ENCODE measurements around the gene SNAI1. TPM values are rescaled to one million over a fixed set of nuclear protein-coding genes. Genes with fewer than 3 reads are reported as not detected.

The SNAI1 gene
- total and polyA plus RNA-seq, 2 of the 4 experiments (the other 2 are of a cell fraction) = 0.54 to 13.7 TPM

DNA sequence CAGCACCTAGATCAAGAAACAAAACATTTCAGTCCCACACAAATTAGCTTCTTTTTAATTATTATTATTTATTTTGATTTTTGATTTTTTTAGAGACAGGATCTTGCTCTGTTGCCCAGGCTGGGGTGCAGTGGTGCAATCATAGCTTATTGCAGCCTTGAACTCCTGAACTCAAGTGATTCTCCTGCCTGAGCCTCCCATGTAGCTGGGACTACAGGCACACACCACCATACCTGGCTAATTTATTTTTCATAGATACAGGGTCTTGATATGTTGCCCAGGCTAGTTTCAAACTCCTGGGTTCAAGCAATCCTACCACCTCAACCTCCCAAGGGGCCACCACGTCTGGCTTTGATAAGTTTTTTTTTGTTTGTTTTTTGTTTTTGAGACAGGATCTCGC is 24.6 kb downstream of the SNAI1 start:
- ATAC-seq (ENCODE audit: low read depth) = no peak
- no peak overlapping the region for H3K56ac ChIP-seq (ENCODE audit: extremely low read depth, insufficient read depth, low read length)
- no peaks in the 10 kb centered on the region for H3K36me3 ChIP-seq (ENCODE audit: control insufficient read depth, insufficient read depth, low read length)
- TF ChIP-seq CEBPB (IDR thresholded peaks at IDR 0.05; ENCODE audit: low read depth, low read length) (no peak), CHD1 (IDR thresholded peaks at IDR 0.05; ENCODE audit: low read depth, low read length) (no peak), POLR2A (IDR thresholded peaks at IDR 0.05; ENCODE audit: low read depth, low read length) (no peak), MAZ (IDR thresholded peaks at IDR 0.05; ENCODE audit: borderline replicate concordance, low read depth, low read length) (no peak), RCOR1 (IDR thresholded peaks at IDR 0.05; ENCODE audit: insufficient replicate concordance, low read length) (no peak), MAFK (IDR thresholded peaks at IDR 0.05; ENCODE audit: low read depth, low read length) (no peak)
- TF ChIP-seq, protein P1, sequence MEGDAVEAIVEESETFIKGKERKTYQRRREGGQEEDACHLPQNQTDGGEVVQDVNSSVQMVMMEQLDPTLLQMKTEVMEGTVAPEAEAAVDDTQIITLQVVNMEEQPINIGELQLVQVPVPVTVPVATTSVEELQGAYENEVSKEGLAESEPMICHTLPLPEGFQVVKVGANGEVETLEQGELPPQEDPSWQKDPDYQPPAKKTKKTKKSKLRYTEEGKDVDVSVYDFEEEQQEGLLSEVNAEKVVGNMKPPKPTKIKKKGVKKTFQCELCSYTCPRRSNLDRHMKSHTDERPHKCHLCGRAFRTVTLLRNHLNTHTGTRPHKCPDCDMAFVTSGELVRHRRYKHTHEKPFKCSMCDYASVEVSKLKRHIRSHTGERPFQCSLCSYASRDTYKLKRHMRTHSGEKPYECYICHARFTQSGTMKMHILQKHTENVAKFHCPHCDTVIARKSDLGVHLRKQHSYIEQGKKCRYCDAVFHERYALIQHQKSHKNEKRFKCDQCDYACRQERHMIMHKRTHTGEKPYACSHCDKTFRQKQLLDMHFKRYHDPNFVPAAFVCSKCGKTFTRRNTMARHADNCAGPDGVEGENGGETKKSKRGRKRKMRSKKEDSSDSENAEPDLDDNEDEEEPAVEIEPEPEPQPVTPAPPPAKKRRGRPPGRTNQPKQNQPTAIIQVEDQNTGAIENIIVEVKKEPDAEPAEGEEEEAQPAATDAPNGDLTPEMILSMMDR (conservative IDR thresholded peaks at IDR 0.05; ENCODE audit: low read depth, low read length) = no peak
- TF ChIP-seq, protein P2, sequence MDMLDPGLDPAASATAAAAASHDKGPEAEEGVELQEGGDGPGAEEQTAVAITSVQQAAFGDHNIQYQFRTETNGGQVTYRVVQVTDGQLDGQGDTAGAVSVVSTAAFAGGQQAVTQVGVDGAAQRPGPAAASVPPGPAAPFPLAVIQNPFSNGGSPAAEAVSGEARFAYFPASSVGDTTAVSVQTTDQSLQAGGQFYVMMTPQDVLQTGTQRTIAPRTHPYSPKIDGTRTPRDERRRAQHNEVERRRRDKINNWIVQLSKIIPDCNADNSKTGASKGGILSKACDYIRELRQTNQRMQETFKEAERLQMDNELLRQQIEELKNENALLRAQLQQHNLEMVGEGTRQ (IDR thresholded peaks at IDR 0.05; ENCODE audit: low read depth, low read length) = no peak
- TF ChIP-seq, protein P3, sequence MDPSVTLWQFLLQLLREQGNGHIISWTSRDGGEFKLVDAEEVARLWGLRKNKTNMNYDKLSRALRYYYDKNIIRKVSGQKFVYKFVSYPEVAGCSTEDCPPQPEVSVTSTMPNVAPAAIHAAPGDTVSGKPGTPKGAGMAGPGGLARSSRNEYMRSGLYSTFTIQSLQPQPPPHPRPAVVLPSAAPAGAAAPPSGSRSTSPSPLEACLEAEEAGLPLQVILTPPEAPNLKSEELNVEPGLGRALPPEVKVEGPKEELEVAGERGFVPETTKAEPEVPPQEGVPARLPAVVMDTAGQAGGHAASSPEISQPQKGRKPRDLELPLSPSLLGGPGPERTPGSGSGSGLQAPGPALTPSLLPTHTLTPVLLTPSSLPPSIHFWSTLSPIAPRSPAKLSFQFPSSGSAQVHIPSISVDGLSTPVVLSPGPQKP (IDR thresholded peaks at IDR 0.05; ENCODE audit: borderline replicate concordance, low read depth, low read length) = no peak
- H3K18ac ChIP-seq (ENCODE audit: low read depth, low read length) = no peak overlapping the region
- CTCF ChIA-PET = no interaction called here
- dilution Hi-C loops (cut with HindIII; ENCODE audit: low sequenced_read_pairs, unreplicated experiment) = no loop called here
- H2AK5ac ChIP-seq (ENCODE audit: low read depth, low read length) = no peak overlapping the region
- H2BK5ac ChIP-seq (ENCODE audit: low read depth, low read length, poor library complexity, severe bottlenecking) = no peak overlapping the region
- H2BK20ac ChIP-seq (ENCODE audit: low read depth, low read length) = no peak overlapping the region
- in situ Hi-C loops (cut with MboI; ENCODE audit: low sequenced_read_pairs) = no loop called here
- no peak overlapping the region for H3K27ac ChIP-seq (ENCODE audit: insufficient read depth, low read length)
- POLR2A ChIA-PET (ENCODE audit: unreplicated experiment) = interaction anchor here (1.1 kb wide), 1 partner anchor 21 kb away, joined by 3 read pairs; no protein-coding TSS in a partner anchor
- peaks cover 3% of the 10 kb centered on the region; the same call in 1 of the 2 replicates for H3K9me1 ChIP-seq (ENCODE audit: insufficient read depth, low read length)
- H3K27me3 ChIP-seq (ENCODE audit: control insufficient read depth, insufficient read depth, low read length) = no peaks in the 10 kb centered on the region; the same call in 1 of the 2 replicates
- no peak overlapping the region for H3K14ac ChIP-seq (replicated peaks; ENCODE audit: low read depth, low read length)
- H2AK9ac ChIP-seq (replicated peaks; ENCODE audit: low read depth, low read length, poor library complexity) = no peak overlapping the region
- H4K91ac ChIP-seq (ENCODE audit: insufficient read depth, low read depth, low read length) = no peak overlapping the region
- intact Hi-C loops (cut with micrococcal nuclease) = no loop called here
- no peak overlapping the region for H4K8ac ChIP-seq (ENCODE audit: low read depth in 2 of 2, low read length in 2 of 2)
- H3K9me3 ChIP-seq (ENCODE audit: control insufficient read depth, insufficient read depth, low read length) = no peaks in the 10 kb centered on the region
- H4K20me1 ChIP-seq (ENCODE audit: insufficient read depth, low read length) = no peaks in the 10 kb centered on the region
- no peak overlapping the region for H3K4ac ChIP-seq (ENCODE audit: low read depth, low read length)
- H2BK120ac ChIP-seq (ENCODE audit: low read depth, low read length) = no peak overlapping the region
- BruUV-seq (replicated peaks) = no TSS peak
- no peak overlapping the region for H2BK15ac ChIP-seq (ENCODE audit: low read depth, low read length)
- no peak overlapping the region for H4K5ac ChIP-seq (ENCODE audit: low read depth, low read length)
- no peaks in the 10 kb centered on the region for H3K4me1 ChIP-seq (ENCODE audit: control insufficient read depth, insufficient read depth, low read length)
- H2AFZ ChIP-seq (replicated peaks; ENCODE audit: low read length, poor library complexity) = no peak overlapping the region
- H3K4me2 ChIP-seq (ENCODE audit: low read depth, low read length) = no peak overlapping the region
- no peaks in the 10 kb centered on the region for H3K79me1 ChIP-seq (ENCODE audit: low read depth in 1 of 2, low read length in 2 of 2)
- no peak overlapping the region for H3K9ac ChIP-seq (ENCODE audit: low read depth, low read length)
- DNase-seq = no peak
- WGBS, 2 experiments (ENCODE audit: extremely low coverage in 2 of 2, insufficient read length in 1 of 2) = no CpG with 5 or more reads among the region's 2 CpGs
- no peak overlapping the region for H3K23ac ChIP-seq (ENCODE audit: low read depth, low read length)
- H3K4me3 ChIP-seq (ENCODE audit: insufficient read depth, low read depth, low read length) = no peak overlapping the region

Data from IMR-90 (cell line).